HFF-Myc (cell line): ENCODE data around the gene DLG2.

Source experiments
- DNase-seq: peaks from one replicate; pipeline ENCODE4 v3.0.0-alpha.2; 2011; ENCODE audit warnings: low read depth; ENCODE audit errors: extremely low read depth
- H3K4me3 ChIP-seq: replicated peaks from 2 replicates; pipeline ENCODE4 v1.5.1; 2011; ENCODE audit warnings: low read depth, mild to moderate bottlenecking, control low read depth, low read length
- TF ChIP-seq, protein P1 (sequence below): IDR thresholded peaks from 2 replicates; pipeline ENCODE4 v1.5.1; 2012; ENCODE audit warnings: mild to moderate bottlenecking, low read depth, low read length, control low read depth; ENCODE audit errors: missing control alignments

DLG2 gene

DNA sequence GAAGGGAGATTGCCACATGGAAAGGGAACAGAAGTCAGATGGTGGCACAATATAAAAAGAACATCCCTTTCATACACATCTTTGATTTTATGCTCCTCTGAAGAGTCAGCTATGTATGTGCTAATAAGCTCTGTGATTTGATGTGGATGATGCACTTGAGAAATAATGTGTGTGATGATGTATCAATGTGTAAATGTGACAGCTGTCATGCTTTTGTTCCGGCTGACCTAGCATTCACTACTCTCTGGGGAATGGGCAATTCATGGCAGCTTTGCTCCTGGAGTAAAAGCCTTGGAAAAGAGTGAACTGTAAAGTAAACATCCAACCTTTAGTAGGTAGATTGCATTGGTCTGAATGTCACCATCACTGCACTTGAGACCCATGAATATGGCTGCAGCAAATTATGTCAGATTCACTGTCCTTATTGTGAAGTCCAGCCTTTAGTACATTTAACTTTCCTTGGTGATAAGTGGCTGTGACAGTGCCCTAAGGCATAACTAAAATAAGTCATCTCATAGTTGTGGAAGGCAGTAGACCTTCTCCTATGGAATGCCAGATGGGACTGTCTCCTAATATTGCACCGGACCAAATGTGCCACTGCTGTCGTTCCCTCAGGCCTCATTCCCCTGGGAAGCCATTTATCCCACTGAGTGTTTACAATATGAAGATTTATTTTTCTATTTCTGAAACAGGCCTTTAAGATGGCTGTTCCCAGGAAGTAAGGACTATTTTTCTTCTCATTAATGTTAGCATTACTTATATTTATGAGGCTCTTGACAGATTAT lies 2162.8 kb downstream of the DLG2 start:
- TF ChIP-seq, protein P1, sequence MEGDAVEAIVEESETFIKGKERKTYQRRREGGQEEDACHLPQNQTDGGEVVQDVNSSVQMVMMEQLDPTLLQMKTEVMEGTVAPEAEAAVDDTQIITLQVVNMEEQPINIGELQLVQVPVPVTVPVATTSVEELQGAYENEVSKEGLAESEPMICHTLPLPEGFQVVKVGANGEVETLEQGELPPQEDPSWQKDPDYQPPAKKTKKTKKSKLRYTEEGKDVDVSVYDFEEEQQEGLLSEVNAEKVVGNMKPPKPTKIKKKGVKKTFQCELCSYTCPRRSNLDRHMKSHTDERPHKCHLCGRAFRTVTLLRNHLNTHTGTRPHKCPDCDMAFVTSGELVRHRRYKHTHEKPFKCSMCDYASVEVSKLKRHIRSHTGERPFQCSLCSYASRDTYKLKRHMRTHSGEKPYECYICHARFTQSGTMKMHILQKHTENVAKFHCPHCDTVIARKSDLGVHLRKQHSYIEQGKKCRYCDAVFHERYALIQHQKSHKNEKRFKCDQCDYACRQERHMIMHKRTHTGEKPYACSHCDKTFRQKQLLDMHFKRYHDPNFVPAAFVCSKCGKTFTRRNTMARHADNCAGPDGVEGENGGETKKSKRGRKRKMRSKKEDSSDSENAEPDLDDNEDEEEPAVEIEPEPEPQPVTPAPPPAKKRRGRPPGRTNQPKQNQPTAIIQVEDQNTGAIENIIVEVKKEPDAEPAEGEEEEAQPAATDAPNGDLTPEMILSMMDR = no peak
- no peak overlapping the region for H3K4me3 ChIP-seq
- no peak for DNase-seq

DNA sequence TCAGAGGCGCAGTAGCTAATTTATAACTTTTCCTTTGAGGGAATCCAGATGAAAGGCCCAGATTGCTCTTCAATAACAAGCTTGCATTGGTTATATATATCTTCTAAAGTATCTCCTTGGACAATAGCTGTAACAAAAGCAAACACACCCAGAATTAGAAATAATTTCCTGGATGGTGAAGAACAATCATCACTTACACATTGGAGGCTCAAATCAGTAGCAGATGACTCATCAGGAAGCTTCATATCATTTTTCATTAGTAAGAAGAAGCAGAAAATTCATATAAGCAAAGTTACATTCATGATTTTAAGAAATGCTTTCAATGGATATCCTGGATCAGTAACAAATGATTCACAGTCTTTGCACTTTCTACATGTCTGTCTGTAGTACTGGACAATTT lies 2167.3 kb downstream of the DLG2 start:
- TF ChIP-seq, protein P1 = no peak
- DNase-seq = no peak

DNA sequence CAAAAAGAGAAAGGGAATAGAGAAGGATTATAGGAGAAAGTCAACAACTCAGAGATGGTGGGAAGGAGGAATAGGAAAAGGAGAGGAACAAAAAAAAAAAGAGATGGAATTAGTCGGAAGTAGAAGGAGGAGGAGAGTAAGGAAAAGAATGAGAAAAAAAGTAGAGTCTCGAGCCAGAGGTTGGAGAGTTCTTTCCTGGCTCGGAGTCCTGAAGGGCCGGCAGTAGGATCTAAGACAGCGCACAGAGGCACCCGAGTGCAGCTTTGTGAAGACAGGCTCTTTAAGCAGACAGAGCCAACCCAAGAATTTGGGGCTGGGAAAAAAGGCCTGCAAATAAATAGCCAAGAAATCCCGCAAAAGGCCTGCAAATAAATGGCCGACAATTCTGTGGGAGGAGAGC lies 2170.6 kb downstream of the DLG2 start:
- H3K4me3 ChIP-seq = no peak overlapping the region
- TF ChIP-seq, protein P1 = no peak
- no peak for DNase-seq

More for the DNA sequence above, 2167.3 kb downstream of the DLG2 start:
- H3K4me3 ChIP-seq = no peak overlapping the region

DNA sequence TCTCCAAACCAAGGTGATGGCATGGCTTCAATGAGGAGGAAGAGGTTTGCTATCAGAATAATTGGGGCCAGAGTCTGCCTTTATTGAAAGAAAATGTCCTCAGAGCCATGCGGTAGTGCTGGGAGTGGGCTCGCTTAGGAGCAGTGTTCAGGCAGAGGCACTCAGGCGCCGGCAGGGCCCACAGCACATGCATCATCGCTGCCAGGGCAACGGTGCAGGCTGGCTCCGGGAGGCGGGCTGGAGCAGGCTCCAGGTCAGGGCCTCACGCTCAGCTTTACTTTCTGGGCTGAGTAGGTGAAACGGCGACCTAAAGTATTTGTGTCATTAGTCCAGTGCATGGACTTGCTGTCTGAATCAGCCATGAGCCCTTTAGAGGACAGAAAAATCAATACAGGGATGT lies 2171.1 kb downstream of the DLG2 start:
- TF ChIP-seq, protein P1 = no peak
- H3K4me3 ChIP-seq = no peak overlapping the region
- no peak for DNase-seq

DNA sequence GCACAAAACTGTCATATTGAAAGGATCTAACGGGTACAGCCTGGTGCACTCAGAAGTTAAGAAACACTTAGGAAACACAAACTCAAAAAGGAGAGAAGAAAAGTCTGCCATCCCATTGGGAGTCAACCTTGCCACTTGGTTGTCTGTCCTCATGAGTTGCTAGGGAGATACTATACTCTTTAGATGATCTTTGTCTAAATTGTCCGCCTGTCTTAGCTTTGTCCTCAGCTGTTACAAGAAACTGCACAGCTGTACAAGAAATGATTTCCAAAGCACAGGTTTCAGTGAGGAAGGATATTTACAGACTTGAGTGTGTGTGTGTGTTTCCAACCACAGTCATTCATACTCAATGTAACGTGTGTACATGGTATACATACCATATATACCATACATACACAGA lies 2171.8 kb downstream of the DLG2 start:
- H3K4me3 ChIP-seq = no peak overlapping the region
- TF ChIP-seq, protein P1 = no peak
- DNase-seq = no peak

DNA sequence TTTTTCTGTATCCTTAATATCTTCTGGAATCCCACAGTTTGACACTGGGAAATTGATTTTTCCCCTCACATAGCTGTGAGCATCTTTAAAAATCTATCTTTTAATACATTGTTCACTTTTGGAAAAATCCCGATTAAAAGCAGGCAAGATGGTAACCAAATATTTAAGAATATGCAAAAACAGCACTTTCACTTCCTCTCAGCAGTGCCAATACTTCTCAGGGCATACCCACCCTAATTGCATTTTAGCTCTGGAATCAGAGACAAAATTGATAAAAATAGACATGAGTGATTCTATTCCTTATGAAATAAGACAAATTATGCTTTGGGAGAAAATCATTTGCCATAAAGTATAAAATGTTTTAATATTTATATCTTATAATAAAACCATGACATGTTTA lies 2172.5 kb downstream of the DLG2 start:
- no peak for DNase-seq
- H3K4me3 ChIP-seq = no peak overlapping the region
- TF ChIP-seq, protein P1 = no peak

DNA sequence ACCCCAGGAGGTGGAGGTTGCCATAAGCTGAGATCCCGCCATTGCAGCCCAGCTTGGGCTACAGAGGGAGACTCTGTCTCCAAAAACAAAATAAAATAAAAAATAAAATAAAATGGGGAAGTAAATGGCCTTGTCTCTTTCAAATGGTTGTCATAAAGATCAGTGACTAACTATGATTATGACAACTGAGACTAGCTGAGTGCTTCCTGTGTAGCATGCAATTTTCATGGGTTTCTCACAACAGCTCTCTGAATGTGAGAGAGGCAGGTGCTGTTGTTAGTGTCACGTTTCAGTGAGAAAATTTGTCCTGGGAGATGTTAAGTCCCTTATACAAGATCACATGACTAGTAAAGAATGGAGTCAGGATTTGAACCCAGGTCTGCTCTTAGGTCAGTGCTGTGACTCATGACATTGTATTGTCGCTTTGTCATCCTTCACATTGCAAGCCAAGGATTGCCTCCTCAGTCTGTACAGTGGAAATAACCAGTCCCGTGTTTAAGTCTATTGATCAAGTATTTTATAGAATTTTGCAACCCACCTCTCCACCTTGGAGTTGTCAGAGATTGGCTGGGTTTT lies 2177.7 kb downstream of the DLG2 start:
- TF ChIP-seq, protein P1 = no peak
- DNase-seq = no peak
- H3K4me3 ChIP-seq = no peak overlapping the region
